KMS-11 (cell line): ENCODE results near the gene LRRC8D.

ENCODE experiments used
- H2AFZ ChIP-seq: fragments of 200-600 bp; sonication (generic); 2 replicates; pipeline ENCODE4 v1.6.1; 2016; ENCODE audit warnings: antibody characterized with exemption, mixed run types, low read depth
- H3K27ac ChIP-seq: fragments of 200-600 bp; sonication (generic); 2 replicates; pipeline ENCODE4 v1.6.1; 2016; ENCODE audit warnings: mild to moderate bottlenecking, mixed run types
- H3K27me3 ChIP-seq: fragments of 200-600 bp; sonication (generic); 2 replicates; pipeline ENCODE4 v1.6.1; 2017; ENCODE audit warnings: mild to moderate bottlenecking, low read depth, mixed run types, moderate library complexity; ENCODE audit not compliant: insufficient read depth
- H3K36me3 ChIP-seq: fragments of 200-600 bp; sonication (generic); 2 replicates; pipeline ENCODE4 v1.6.1; 2017; ENCODE audit warnings: mild to moderate bottlenecking, mixed run types; ENCODE audit not compliant: insufficient read depth
- H3K4me1 ChIP-seq: fragments of 200-600 bp; sonication (generic); 2 replicates; pipeline ENCODE4 v1.6.1; 2016; ENCODE audit warnings: mild to moderate bottlenecking, low read depth, mixed run types; ENCODE audit not compliant: poor library complexity, severe bottlenecking
- H3K4me2 ChIP-seq: fragments of 200-600 bp; sonication (generic); 2 replicates; pipeline ENCODE4 v1.7.0; 2016; ENCODE audit warnings: mild to moderate bottlenecking, mixed run types
- H3K4me3 ChIP-seq: fragments of 200-600 bp; sonication (generic); IDR thresholded peaks from 2 replicates; pipeline ENCODE4 v1.6.1; 2017; ENCODE audit warnings: low read depth, low read length, mixed read lengths; ENCODE audit not compliant: insufficient read depth
- H3K79me2 ChIP-seq: fragments of 200-600 bp; sonication (generic); 2 replicates; pipeline ENCODE4 v1.6.1; 2016; ENCODE audit warnings: low read depth, mixed run types; ENCODE audit not compliant: insufficient read depth
- H3K9ac ChIP-seq: fragments of 200-600 bp; sonication (generic); 2 replicates; pipeline ENCODE4 v1.6.1; 2016; ENCODE audit warnings: mild to moderate bottlenecking, mixed run types
- H4K20me1 ChIP-seq: fragments of 200-600 bp; sonication (generic); 2 replicates; pipeline ENCODE4 v1.6.1; 2016; ENCODE audit warnings: mild to moderate bottlenecking, mixed run types; ENCODE audit not compliant: insufficient read depth
- CTCF ChIP-seq: fragments of 200-600 bp; sonication (generic); conservative IDR thresholded peaks from 2 replicates; pipeline ENCODE4 v1.6.1; 2017; ENCODE audit warnings: low read depth, mild to moderate bottlenecking, antibody characterized with exemption, low read length, moderate library complexity, mixed read lengths

The LRRC8D gene

DNA sequence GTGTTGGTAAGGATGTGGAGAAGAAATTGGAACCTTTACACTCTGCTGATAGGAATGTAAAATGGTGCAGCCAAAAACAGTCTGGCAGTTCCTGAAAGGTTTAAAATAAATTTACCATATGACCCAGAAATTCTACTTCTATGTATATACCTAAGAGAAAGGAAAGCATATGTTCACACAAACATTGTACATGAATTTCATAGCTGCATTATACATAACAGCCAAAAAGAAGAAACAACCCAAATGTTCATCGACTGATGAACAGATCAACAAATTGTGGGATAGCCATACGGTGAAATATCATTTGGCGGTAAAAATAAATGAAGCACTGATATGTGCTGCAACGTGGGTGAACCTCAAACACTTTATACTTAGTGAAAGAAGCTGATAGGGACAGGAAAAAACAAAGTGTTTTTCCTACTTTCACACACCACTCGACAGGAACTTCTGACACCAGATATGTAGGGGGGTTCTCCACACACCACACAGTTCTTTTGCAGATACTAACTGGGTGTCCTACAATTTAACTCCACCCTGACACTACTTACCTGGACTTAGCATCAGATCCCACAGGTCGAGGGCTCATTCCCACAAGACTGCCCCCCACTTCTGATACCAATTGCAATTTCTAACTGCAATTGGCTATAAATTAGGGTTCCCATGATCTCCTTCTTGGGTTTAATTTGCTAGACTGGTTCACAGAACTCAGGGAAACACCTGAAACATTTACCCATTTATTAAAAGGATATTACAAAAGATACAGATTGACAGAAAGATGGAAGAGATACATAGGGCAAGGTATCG lies 138.2 kb downstream of the LRRC8D start:
- Histone ChIP-seq H3K4me2 (no peak overlapping the region), H4K20me1 (no peaks in the 10 kb centered on the region), H3K4me3 (no peak overlapping the region), H3K79me2 (no peaks in the 10 kb centered on the region), H3K27me3 (no peaks in the 10 kb centered on the region), H3K36me3 (no peaks in the 10 kb centered on the region), H3K4me1 (peaks cover under 1% of the 10 kb centered on the region), H2AFZ (no peak overlapping the region), H3K9ac (no peak overlapping the region), H3K27ac (no peak overlapping the region)
- TF ChIP-seq CTCF, result no peak

DNA sequence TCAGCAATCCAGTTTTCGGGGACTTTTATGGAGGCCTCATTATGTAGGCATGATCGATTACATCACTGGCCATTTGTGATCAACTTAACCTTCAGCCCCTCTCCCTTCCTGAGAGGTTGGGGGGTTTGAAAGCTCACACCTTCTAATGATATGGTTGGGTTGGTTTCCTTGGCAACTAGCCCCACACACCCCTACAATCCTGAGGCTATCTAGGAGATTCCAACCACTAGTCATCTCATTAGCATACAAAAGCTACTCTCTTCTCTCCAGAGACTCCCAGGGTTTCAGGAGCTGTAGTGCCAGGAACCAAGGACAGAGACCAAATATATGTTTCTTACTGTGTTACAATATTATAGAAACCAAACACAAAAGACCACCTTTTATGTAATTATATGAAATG lies 138.9 kb downstream of the LRRC8D start:
- Histone ChIP-seq H3K9ac (no peak overlapping the region), H3K36me3 (no peaks in the 10 kb centered on the region), H3K27ac (no peak overlapping the region), H3K27me3 (no peaks in the 10 kb centered on the region), H3K4me2 (no peak overlapping the region), H3K4me1 (no peaks in the 10 kb centered on the region), H4K20me1 (no peaks in the 10 kb centered on the region), H3K4me3 (no peak overlapping the region), H3K79me2 (no peaks in the 10 kb centered on the region), H2AFZ (no peak overlapping the region)
- TF ChIP-seq CTCF, result no peak

GRCh38 chr1:89962024-89962741 lies 141.4 kb downstream of the LRRC8D start:
- Histone ChIP-seq H3K36me3 (no peaks in the 10 kb centered on the region), H4K20me1 (no peaks in the 10 kb centered on the region), H3K27me3 (no peaks in the 10 kb centered on the region), H3K4me3 (no peak overlapping the region), H3K27ac (no peak overlapping the region), H3K4me2 (no peak overlapping the region), H3K79me2 (no peaks in the 10 kb centered on the region), H2AFZ (no peak overlapping the region), H3K4me1 (no peaks in the 10 kb centered on the region), H3K9ac (no peak overlapping the region)
- no peak for TF ChIP-seq CTCF

DNA sequence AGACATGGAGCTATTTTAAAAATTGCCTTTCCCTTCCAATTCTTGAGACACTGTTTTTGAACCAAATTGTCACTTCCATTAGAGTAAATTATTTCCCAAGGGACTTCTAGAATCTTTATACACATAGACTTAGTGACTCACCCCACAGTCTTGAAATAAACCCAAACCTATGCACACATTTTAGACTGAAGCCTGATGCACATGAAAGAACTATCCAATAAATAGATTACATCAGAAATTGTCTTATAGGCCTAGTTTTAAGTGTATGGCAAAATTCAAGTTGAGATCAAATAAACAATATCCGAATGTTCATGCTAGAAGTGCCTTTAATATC lies 141.9 kb downstream of the LRRC8D start:
- no peak for TF ChIP-seq CTCF
- no peak overlapping the region for H2AFZ ChIP-seq
- H4K20me1 ChIP-seq, result no peaks in the 10 kb centered on the region
- H3K9ac ChIP-seq, result no peak overlapping the region
- no peaks in the 10 kb centered on the region for H3K4me1 ChIP-seq
- no peaks in the 10 kb centered on the region for H3K79me2 ChIP-seq
- no peak overlapping the region for H3K4me2 ChIP-seq
- H3K27me3 ChIP-seq, result no peaks in the 10 kb centered on the region
- no peak overlapping the region for H3K27ac ChIP-seq
- no peak overlapping the region for H3K4me3 ChIP-seq
- no peaks in the 10 kb centered on the region for H3K36me3 ChIP-seq
